Liver (tissue), 3 donors: ENCODE data around the gene CDKN1A.

Source experiments
- CTCF ChIP-seq: fragments of 150-350 bp; IDR thresholded peaks from 2 replicates; pipeline ENCODE4 v1.5.1; 2017; ENCODE audit warnings: improper control_type of control experiment, low read depth, low read length; ENCODE audit not compliant: missing input control
- EGR1 ChIP-seq, 2 donors: IDR thresholded peaks; 2 replicates each; pipeline ENCODE4 v1.6.1; 2016 to 2018; ENCODE audit warnings: antibody characterized with exemption in 2 of 2, low read depth in 2 of 2
- GABPA ChIP-seq, 2 donors: IDR thresholded peaks in 1 of 2; conservative IDR thresholded peaks in 1 of 2; 2 replicates each; pipeline ENCODE4 v1.6.1; 2016; ENCODE audit warnings: antibody characterized with exemption in 2 of 2, mild to moderate bottlenecking in 1 of 2, moderate library complexity in 1 of 2
- MAX ChIP-seq: IDR thresholded peaks from 2 replicates; pipeline ENCODE4 v1.6.1; 2016; ENCODE audit warnings: antibody characterized with exemption
- TAF1 ChIP-seq: conservative IDR thresholded peaks from 2 replicates; pipeline ENCODE4 v1.6.1; 2016; ENCODE audit warnings: antibody characterized with exemption, mild to moderate bottlenecking
- donor health status: healthy.
- donor health status: healthy.

- TF ChIP-seq GABPA (IDR thresholded peaks at IDR 0.05 in 1 of 2, conservative IDR thresholded peaks at IDR 0.05 in 1 of 2), result no peak
- TF ChIP-seq EGR1 (IDR thresholded peaks at IDR 0.05; ENCODE audit: low read depth in 2 of 2), result no peak
- TF ChIP-seq CTCF, result no peak
- TF ChIP-seq TAF1, result no peak
- peak; percentile 53 for TF ChIP-seq MAX
Observed at GRCh38 chr6:36641543-36641942, 37.0 kb upstream of the CDKN1A start.
